ENCODE results near the gene RANBP3.

DNA sequence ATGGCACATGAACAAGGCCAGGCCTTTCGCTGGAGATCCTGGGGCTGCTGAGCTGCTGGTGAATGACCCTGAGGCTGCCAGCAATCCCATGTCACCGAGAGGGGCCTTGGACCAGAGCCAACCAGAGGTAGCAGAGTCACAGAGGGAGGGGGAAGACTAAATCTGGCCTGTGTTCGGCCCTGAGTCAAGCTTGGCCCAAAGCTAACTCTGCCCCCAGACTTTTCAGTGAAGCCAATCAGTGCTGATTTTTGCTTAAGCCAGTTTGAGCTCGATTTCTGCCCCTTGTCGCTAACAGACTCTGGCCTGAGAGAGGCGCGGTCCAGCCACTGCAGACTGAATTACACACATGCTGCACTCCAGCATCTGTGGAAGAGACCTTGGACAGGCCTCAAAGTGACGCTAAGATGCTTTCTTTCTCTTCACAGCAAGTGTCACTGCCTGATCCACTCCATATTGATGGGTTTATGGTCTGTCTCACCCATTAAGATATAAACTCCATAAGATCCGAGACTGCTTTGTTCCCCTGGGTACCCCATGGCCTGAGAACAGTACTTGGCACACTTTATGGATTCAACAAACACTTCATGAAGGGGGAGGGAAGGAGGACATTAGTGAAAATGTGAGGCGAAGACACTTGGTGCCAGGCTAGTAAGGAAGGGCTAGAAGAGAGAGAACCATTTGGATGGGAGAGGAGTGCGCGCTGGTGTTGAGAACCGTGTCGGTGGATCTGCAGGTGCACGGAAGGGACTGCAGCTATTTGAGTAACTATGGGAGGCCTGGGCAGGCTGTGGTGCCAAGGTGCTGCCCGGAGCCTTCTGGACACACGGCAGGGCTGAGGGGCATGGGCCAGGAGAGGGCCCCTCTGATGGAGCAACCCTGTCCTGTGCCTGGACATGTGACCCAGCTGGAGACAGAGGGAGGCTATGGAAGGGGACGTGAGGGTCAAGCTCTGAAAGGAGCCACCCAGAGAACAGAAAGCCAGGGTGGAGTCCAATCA, 17.6 kb downstream of the RANBP3 start:
- TF ChIP-seq, protein P1, sequence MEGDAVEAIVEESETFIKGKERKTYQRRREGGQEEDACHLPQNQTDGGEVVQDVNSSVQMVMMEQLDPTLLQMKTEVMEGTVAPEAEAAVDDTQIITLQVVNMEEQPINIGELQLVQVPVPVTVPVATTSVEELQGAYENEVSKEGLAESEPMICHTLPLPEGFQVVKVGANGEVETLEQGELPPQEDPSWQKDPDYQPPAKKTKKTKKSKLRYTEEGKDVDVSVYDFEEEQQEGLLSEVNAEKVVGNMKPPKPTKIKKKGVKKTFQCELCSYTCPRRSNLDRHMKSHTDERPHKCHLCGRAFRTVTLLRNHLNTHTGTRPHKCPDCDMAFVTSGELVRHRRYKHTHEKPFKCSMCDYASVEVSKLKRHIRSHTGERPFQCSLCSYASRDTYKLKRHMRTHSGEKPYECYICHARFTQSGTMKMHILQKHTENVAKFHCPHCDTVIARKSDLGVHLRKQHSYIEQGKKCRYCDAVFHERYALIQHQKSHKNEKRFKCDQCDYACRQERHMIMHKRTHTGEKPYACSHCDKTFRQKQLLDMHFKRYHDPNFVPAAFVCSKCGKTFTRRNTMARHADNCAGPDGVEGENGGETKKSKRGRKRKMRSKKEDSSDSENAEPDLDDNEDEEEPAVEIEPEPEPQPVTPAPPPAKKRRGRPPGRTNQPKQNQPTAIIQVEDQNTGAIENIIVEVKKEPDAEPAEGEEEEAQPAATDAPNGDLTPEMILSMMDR (IDR thresholded peaks at IDR 0.05; ENCODE audit: borderline replicate concordance, extremely low read depth, low read length, poor library complexity, severe bottlenecking): no peak
- no peak for TF ChIP-seq EZH2 (IDR thresholded peaks at IDR 0.05; ENCODE audit: borderline replicate concordance, low read depth, low read length, severe bottlenecking)
